ENCODE measurements around the gene MACO1. TPM values are rescaled to one million over a fixed set of nuclear protein-coding genes. Genes with fewer than 3 reads are reported as not detected.

MACO1 gene
- total and polyA plus RNA-seq, 2 of the 8 experiments (the other 6 are each of a cell fraction or from before 2014, with no cell fraction given) = 3.5 to 15.1 TPM

GRCh38 chr1:25474439-25475047, 43.8 kb downstream of the MACO1 start:
- no peak overlapping the region for H3K9ac ChIP-seq (replicated peaks in 1 of 4; ENCODE audit: extremely low read depth in 1 of 4, low read depth in 3 of 4, low read length in 3 of 4)

More at GRCh38 chr1:25474439-25475047, 43.8 kb downstream of the MACO1 start:
- Histone ChIP-seq H4K8ac (ENCODE audit: extremely low read depth, insufficient read depth, low read length) (no peak overlapping the region), H3K4me3 (ENCODE audit: extremely low read depth in 1 of 4, insufficient read depth in 2 of 4, low read depth in 3 of 4, low read length in 4 of 4) (no peak overlapping the region), H3K27ac (ENCODE audit: low read depth, low read length) (no peak overlapping the region), H2AFZ (ENCODE audit: low read length) (no peak overlapping the region), H3K4me2 (ENCODE audit: insufficient read depth in 1 of 2, low read depth in 2 of 2, low read length in 2 of 2) (no peak overlapping the region), H4K5ac (ENCODE audit: insufficient read length, low read depth, low read length) (no peak overlapping the region), H3K14ac (ENCODE audit: insufficient read length) (no peak overlapping the region), H3K4me1 (replicated peaks in 1 of 4; ENCODE audit: control insufficient read depth in 3 of 4, insufficient read depth in 4 of 4, low read length in 3 of 4) (peaks cover 0 to 4% (median 0%) of the 10 kb centered on the region in 4 experiments; a peak in 2 of 7 replicates), H2BK12ac (ENCODE audit: low read depth, low read length) (no peak overlapping the region), H3K79me2 (ENCODE audit: control insufficient read depth in 1 of 2, insufficient read depth in 2 of 2, low read length in 2 of 2) (no peaks in the 10 kb centered on the region), H2AK5ac (ENCODE audit: low read depth, low read length) (no peak overlapping the region), H2BK5ac (ENCODE audit: low read depth, low read length) (no peak overlapping the region), H3K36me3 (ENCODE audit: control insufficient read depth in 2 of 4, insufficient read depth in 4 of 4, low read length in 3 of 4) (no peaks in the 10 kb centered on the region; a peak in 1 of 8 replicates), H4K20me1 (replicated peaks in 1 of 2; ENCODE audit: control insufficient read depth in 1 of 2, insufficient read depth in 2 of 2, low read length in 2 of 2) (peaks cover 2 to 3% of the 10 kb centered on the region in 2 experiments), H3K79me1 (ENCODE audit: low read depth, low read length) (no peaks in the 10 kb centered on the region; the same call in 1 of the 2 replicates), H2BK120ac (replicated peaks; ENCODE audit: low read depth, low read length) (no peak overlapping the region), H4K91ac (replicated peaks; ENCODE audit: insufficient read length, low read length) (no peak overlapping the region), H2BK20ac (ENCODE audit: low read length) (no peak overlapping the region), H2BK15ac (ENCODE audit: low read length) (no peak overlapping the region), H3K56ac (replicated peaks; ENCODE audit: insufficient read length, low read depth, low read length) (no peak overlapping the region), H3K4ac (replicated peaks; ENCODE audit: insufficient read length, low read depth, low read length) (no peak overlapping the region), H3K23me2 (ENCODE audit: low read depth, low read length) (no peaks in the 10 kb centered on the region), H3K18ac (ENCODE audit: extremely low read depth, low read length) (no peak overlapping the region), H3K27me3 (replicated peaks in 1 of 4; ENCODE audit: control insufficient read depth in 3 of 4, extremely low read depth in 1 of 4, insufficient read depth in 3 of 4, low read length in 3 of 4) (no peaks in the 10 kb centered on the region), H3K23ac (ENCODE audit: insufficient read length) (no peak overlapping the region), H3K9me3 (ENCODE audit: insufficient read depth in 2 of 2, low read depth in 1 of 2, low read length in 1 of 2) (no peaks in the 10 kb centered on the region)
- no peak for TF ChIP-seq FOSL1 (IDR thresholded peaks at IDR 0.05; ENCODE audit: insufficient read depth, low read depth, low read length)
- TF ChIP-seq SIRT6 (IDR thresholded peaks at IDR 0.05; ENCODE audit: low read length) = no peak
- no peak for TF ChIP-seq ASH2L (IDR thresholded peaks at IDR 0.05; ENCODE audit: low read length)
- no peak for TF ChIP-seq JUN (IDR thresholded peaks at IDR 0.05; ENCODE audit: low read depth, low read length)
- no peak for TF ChIP-seq CBX8 (IDR thresholded peaks at IDR 0.05; ENCODE audit: borderline replicate concordance, low read depth, low read length)
- TF ChIP-seq MAX (IDR thresholded peaks at IDR 0.05) = no peak
- WGBS, 2 experiments (ENCODE audit: extremely low coverage in 1 of 2, insufficient coverage in 1 of 2, insufficient read length in 1 of 2, insufficient replicate concordance in 2 of 2, low coverage in 1 of 2, low lambda C conversion rate in 2 of 2, missing lambda C conversion rate in 1 of 2) = 72% methylated on average over 5 of the region's 5 CpGs; no CpG with 5 or more reads in 1 of the 2 experiments
- FAIRE-seq = no peak
- ChIA-PET POLR2A (ENCODE audit: partially characterized antibody) (no interaction called here), CTCF (ENCODE audit: partially characterized antibody) (interaction anchor here (0.6 to 5.4 kb wide), 2 partner anchors 13 to 18 kb away, joined by 3 to 49 read pairs; no protein-coding TSS in a partner anchor)
- no peak for DNase-seq (ENCODE audit: low read depth in 1 of 2, low spot score in 2 of 2)
